Activated naive CD4-positive, alpha-beta T cell treated with anti-CD3 and anti-CD28 coated beads, Interleukin-2, amount 10 ng/mL, durations not matched to agents 7 days and 5 days (primary cell): ENCODE results near the gene SSBP3.
A peak's percentile ranks its signal among the peaks of the same experiment; 100 is the strongest.

Experiments used
- CTCF ChIA-PET: fragments of 350-600 bp; sonication (Branson Sonifier 250); formaldehyde crosslinking; loops from one replicate; lab custom pipeline; 2021; ENCODE audit warnings: antibody characterized with exemption; lab: Charles Lee
- DNase-seq: peaks from one replicate; pipeline ENCODE4 v3.0.0-alpha.2; 2020
- H3K27ac Mint-ChIP-seq: one replicate; pipeline ENCODE4 v1.8.0; 2021; ENCODE audit warnings: mild to moderate bottlenecking, moderate library complexity, mixed read lengths
- H3K27me3 Mint-ChIP-seq: one replicate; pipeline ENCODE4 v1.8.0; 2021; ENCODE audit warnings: mild to moderate bottlenecking, mixed read lengths
- H3K36me3 Mint-ChIP-seq: one replicate; pipeline ENCODE4 v1.8.0; 2021; ENCODE audit warnings: mixed read lengths
- H3K4me1 Mint-ChIP-seq: one replicate; pipeline ENCODE4 v1.8.0; 2021; ENCODE audit warnings: mixed read lengths
- H3K4me3 Mint-ChIP-seq: one replicate; pipeline ENCODE4 v1.8.0; 2021; ENCODE audit warnings: mild to moderate bottlenecking, moderate library complexity, mixed read lengths
- H3K9me3 Mint-ChIP-seq: one replicate; pipeline ENCODE4 v1.8.0; 2021; ENCODE audit warnings: mixed read lengths

The SSBP3 gene

GRCh38 chr1:54204199-54204598 lies 202.0 kb downstream of the SSBP3 start:
- no peak for DNase-seq
- H3K36me3 Mint-ChIP-seq, result peaks cover 40% of the 10 kb centered on the region
- no peaks in the 10 kb centered on the region for H3K27me3 Mint-ChIP-seq
- no peak overlapping the region for H3K27ac Mint-ChIP-seq
- peaks cover 30% of the 10 kb centered on the region for H3K4me1 Mint-ChIP-seq
- no peak overlapping the region for H3K4me3 Mint-ChIP-seq
- H3K9me3 Mint-ChIP-seq, result no peaks in the 10 kb centered on the region
- CTCF ChIA-PET, result no interaction called here

- no peak for DNase-seq
- peaks cover 19% of the 10 kb centered on the region for H3K36me3 Mint-ChIP-seq
These were observed 205.6 kb downstream of the SSBP3 start for GRCh38 chr1:54200519-54200997.

GRCh38 chr1:54199765-54200518 lies 206.3 kb downstream of the SSBP3 start, which contains the start of the genes CYB5RL and MRPL37:
CYB5RL (minus strand) TSS chr1:54200030; CDS start chr1:54195616, 4,414 bp downstream.
MRPL37 (plus strand) TSS chr1:54200167; CDS start chr1:54200244, 77 bp downstream.
- H3K27ac Mint-ChIP-seq, result peak within 1 kb of the TSS; percentile 79
- CTCF ChIA-PET, result no interaction called here
- H3K27me3 Mint-ChIP-seq, result no peaks in the 10 kb centered on the region

More at GRCh38 chr1:54200519-54200997, 205.6 kb downstream of the SSBP3 start:
- Mint-ChIP-seq H3K4me1 (peaks cover 33% of the 10 kb centered on the region), H3K4me3 (peak overlapping the region; percentile 92), H3K27me3 (no peaks in the 10 kb centered on the region), H3K9me3 (no peaks in the 10 kb centered on the region), H3K27ac (peak overlapping the region; percentile 79)
- CTCF ChIA-PET, result interaction anchor here (1.8 kb wide), 1 partner anchor 289 kb away, joined by 4 read pairs; no protein-coding TSS in a partner anchor

GRCh38 chr1:54199151-54199764 lies 206.9 kb downstream of the SSBP3 start:
- CTCF ChIA-PET, result no interaction called here
- peak overlapping the region; percentile 92 for H3K4me3 Mint-ChIP-seq
- H3K9me3 Mint-ChIP-seq, result no peaks in the 10 kb centered on the region
- peak; percentile 28 for DNase-seq
- H3K27ac Mint-ChIP-seq, result peak overlapping the region; percentile 79
- H3K36me3 Mint-ChIP-seq, result peaks cover 12% of the 10 kb centered on the region
- H3K27me3 Mint-ChIP-seq, result no peaks in the 10 kb centered on the region
- H3K4me1 Mint-ChIP-seq, result peaks cover 30% of the 10 kb centered on the region

More at GRCh38 chr1:54199765-54200518, 206.3 kb downstream of the SSBP3 start, which contains the start of the genes CYB5RL and MRPL37:
- Mint-ChIP-seq H3K4me1 (peaks cover 30% of the 10 kb centered on the region), H3K36me3 (peaks cover 13% of the 10 kb centered on the region), H3K9me3 (no peaks in the 10 kb centered on the region), H3K4me3 (peak within 1 kb of the TSS; percentile 92)
- peak; percentile 96 for DNase-seq

- Mint-ChIP-seq H3K4me1 (no peaks in the 10 kb centered on the region), H3K9me3 (no peaks in the 10 kb centered on the region), H3K36me3 (peaks cover 6% of the 10 kb centered on the region), H3K27me3 (no peaks in the 10 kb centered on the region), H3K4me3 (no peak overlapping the region), H3K27ac (no peak overlapping the region)
- DNase-seq, result no peak
- CTCF ChIA-PET, result no interaction called here
These were observed 212.7 kb downstream of the SSBP3 start for GRCh38 chr1:54193453-54193852.

- Mint-ChIP-seq H3K27ac (no peak overlapping the region), H3K9me3 (no peaks in the 10 kb centered on the region), H3K36me3 (peaks cover 9% of the 10 kb centered on the region), H3K4me3 (no peak overlapping the region), H3K4me1 (no peaks in the 10 kb centered on the region), H3K27me3 (no peaks in the 10 kb centered on the region)
- CTCF ChIA-PET, result interaction anchor here (0.7 kb wide), 1 partner anchor 10 kb away, joined by 4 read pairs; no protein-coding TSS in a partner anchor
- DNase-seq, result no peak
These were observed 214.7 kb downstream of the SSBP3 start for GRCh38 chr1:54191525-54191924.

- Mint-ChIP-seq H3K9me3 (no peaks in the 10 kb centered on the region), H3K36me3 (peaks cover 10% of the 10 kb centered on the region), H3K27ac (no peak overlapping the region), H3K4me1 (no peaks in the 10 kb centered on the region), H3K4me3 (no peak overlapping the region), H3K27me3 (no peaks in the 10 kb centered on the region)
- no peak for DNase-seq
- CTCF ChIA-PET, result no interaction called here
These were observed 215.7 kb downstream of the SSBP3 start for GRCh38 chr1:54190526-54190925.

- Mint-ChIP-seq H3K27me3 (no peaks in the 10 kb centered on the region), H3K4me1 (no peaks in the 10 kb centered on the region), H3K27ac (no peak overlapping the region), H3K4me3 (no peak overlapping the region), H3K9me3 (no peaks in the 10 kb centered on the region), H3K36me3 (peaks cover 12% of the 10 kb centered on the region)
- DNase-seq, result no peak
- CTCF ChIA-PET, result no interaction called here
These were observed 217.9 kb downstream of the SSBP3 start for GRCh38 chr1:54188291-54188690.

GRCh38 chr1:54186056-54186455 lies 220.1 kb downstream of the SSBP3 start:
- H3K9me3 Mint-ChIP-seq, result no peaks in the 10 kb centered on the region
- H3K4me1 Mint-ChIP-seq, result no peaks in the 10 kb centered on the region
- no peak for DNase-seq
- H3K36me3 Mint-ChIP-seq, result peaks cover 11% of the 10 kb centered on the region
- no peaks in the 10 kb centered on the region for H3K27me3 Mint-ChIP-seq
- CTCF ChIA-PET, result no interaction called here
- no peak overlapping the region for H3K27ac Mint-ChIP-seq
- H3K4me3 Mint-ChIP-seq, result no peak overlapping the region

- Mint-ChIP-seq H3K36me3 (peaks cover 9% of the 10 kb centered on the region), H3K4me1 (no peaks in the 10 kb centered on the region), H3K4me3 (no peak overlapping the region), H3K27ac (no peak overlapping the region), H3K9me3 (no peaks in the 10 kb centered on the region), H3K27me3 (no peaks in the 10 kb centered on the region)
- CTCF ChIA-PET, result interaction anchor here (0.7 to 3.5 kb wide), 15 partner anchors 8 to 318 kb away, joined by 3 to 23 read pairs (median 4); no protein-coding TSS in a partner anchor
- no peak for DNase-seq
These were observed 225.4 kb downstream of the SSBP3 start for GRCh38 chr1:54180701-54181360.

- H3K4me3 Mint-ChIP-seq, result no peak overlapping the region
- no peaks in the 10 kb centered on the region for H3K27me3 Mint-ChIP-seq
- H3K9me3 Mint-ChIP-seq, result no peaks in the 10 kb centered on the region
- CTCF ChIA-PET, result no interaction called here
- H3K36me3 Mint-ChIP-seq, result peaks cover 4% of the 10 kb centered on the region
- no peak overlapping the region for H3K27ac Mint-ChIP-seq
- peaks cover 8% of the 10 kb centered on the region for H3K4me1 Mint-ChIP-seq
- DNase-seq, result no peak
These were observed 227.7 kb downstream of the SSBP3 start for GRCh38 chr1:54178296-54179070.

GRCh38 chr1:54177726-54178125 lies 228.5 kb downstream of the SSBP3 start:
- Mint-ChIP-seq H3K4me1 (peaks cover 9% of the 10 kb centered on the region), H3K9me3 (no peaks in the 10 kb centered on the region), H3K27ac (no peak overlapping the region), H3K4me3 (no peak overlapping the region), H3K27me3 (no peaks in the 10 kb centered on the region), H3K36me3 (peaks cover 2% of the 10 kb centered on the region)
- CTCF ChIA-PET, result no interaction called here
- DNase-seq, result no peak

GRCh38 chr1:54176621-54177327 lies 229.4 kb downstream of the SSBP3 start:
- DNase-seq, result no peak
- H3K27me3 Mint-ChIP-seq, result no peaks in the 10 kb centered on the region
- CTCF ChIA-PET, result no interaction called here

More at GRCh38 chr1:54176621-54177327, 229.4 kb downstream of the SSBP3 start:
- H3K36me3 Mint-ChIP-seq, result peaks cover 2% of the 10 kb centered on the region
- no peak overlapping the region for H3K27ac Mint-ChIP-seq
- peaks cover 11% of the 10 kb centered on the region for H3K4me1 Mint-ChIP-seq
- H3K9me3 Mint-ChIP-seq, result no peaks in the 10 kb centered on the region
- no peak overlapping the region for H3K4me3 Mint-ChIP-seq
